Measurements from ENCODE around the gene CDH12.
"Not testable (repeated sequence)": the region's sequence is repeated elsewhere in the genome, so short reads cannot be mapped to it uniquely, and the experiment has no call there.

Gene CDH12

DNA sequence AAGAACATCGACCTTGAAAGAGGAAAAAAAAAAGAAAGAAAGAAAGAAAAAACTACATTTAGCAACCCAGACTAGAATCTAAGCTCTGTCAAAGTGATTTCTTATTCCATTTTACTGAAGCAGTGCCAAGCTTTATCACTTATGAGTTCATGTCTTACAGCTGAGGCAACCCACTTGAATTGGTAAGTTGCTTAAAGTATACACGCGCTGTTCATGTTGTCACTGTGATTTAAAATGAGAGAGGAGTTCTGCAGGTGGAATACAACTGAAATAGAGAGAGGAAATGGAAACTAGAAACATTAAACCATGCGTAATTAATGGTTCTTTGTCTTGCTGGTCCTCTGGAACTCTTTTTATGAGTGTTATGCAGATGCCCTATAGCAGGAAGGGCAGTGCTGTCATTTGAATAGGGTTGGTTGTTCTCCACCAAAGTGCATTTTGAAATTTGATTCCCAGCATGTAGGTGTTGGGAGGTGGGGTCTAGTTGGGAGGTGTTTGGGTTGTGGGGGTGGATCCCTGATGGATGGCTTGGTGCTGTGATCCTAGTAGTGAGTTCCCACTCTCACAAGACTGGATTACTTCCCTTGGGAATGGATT, 665.4 kb downstream of the CDH12 start:
- H3K4me2 ChIP-seq (ENCODE audit: low read depth, low read length, poor library complexity, severe bottlenecking); H3K9ac ChIP-seq (ENCODE audit: low read length); H3F3A ChIP-seq (ENCODE audit: insufficient read depth); H3K9me2 ChIP-seq (replicated peaks; ENCODE audit: insufficient read depth, low read length); H3K79me2 ChIP-seq (ENCODE audit: insufficient read depth, low read length); H3K9me3 ChIP-seq (ENCODE audit: insufficient read depth, low read length); H3K27ac ChIP-seq (ENCODE audit: low read depth, low read length); H2AFZ ChIP-seq (ENCODE audit: low read depth, low read length, severe bottlenecking); H3K4me3 ChIP-seq (ENCODE audit: insufficient read depth, low read length, poor library complexity, severe bottlenecking); H4K20me1 ChIP-seq (ENCODE audit: low read depth, low read length); H3K27me3 ChIP-seq (ENCODE audit: low read length); H3K36me3 ChIP-seq (ENCODE audit: low read length): not testable (repeated sequence)

DNA sequence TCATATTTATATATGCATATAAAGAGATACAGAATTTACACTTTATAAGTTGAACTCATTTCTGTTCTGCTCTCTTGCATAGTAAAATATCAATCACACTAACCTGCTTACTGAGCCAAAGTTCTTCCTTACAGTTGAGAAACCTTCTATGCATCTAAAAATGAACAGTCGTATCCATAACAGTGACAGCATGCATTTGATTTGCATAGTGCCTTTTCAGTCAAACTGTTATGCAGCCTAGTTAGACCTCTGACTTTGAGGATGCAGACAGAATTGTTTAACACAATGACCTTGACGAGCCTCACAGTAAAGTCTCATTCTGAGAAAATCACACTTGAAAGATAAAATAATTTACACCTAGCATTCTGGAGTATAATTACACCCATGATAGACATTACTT, 683.9 kb downstream of the CDH12 start:
- H3K4me3 ChIP-seq (ENCODE audit: insufficient read depth, low read length, poor library complexity, severe bottlenecking); H3F3A ChIP-seq (ENCODE audit: insufficient read depth); H3K27me3 ChIP-seq (ENCODE audit: low read length); H4K20me1 ChIP-seq (ENCODE audit: low read depth, low read length); H3K27ac ChIP-seq (ENCODE audit: low read depth, low read length); H3K9me2 ChIP-seq (replicated peaks; ENCODE audit: insufficient read depth, low read length); H3K36me3 ChIP-seq (ENCODE audit: low read length); H2AFZ ChIP-seq (ENCODE audit: low read depth, low read length, severe bottlenecking); H3K9me3 ChIP-seq (ENCODE audit: insufficient read depth, low read length); H3K4me2 ChIP-seq (ENCODE audit: low read depth, low read length, poor library complexity, severe bottlenecking); H3K79me2 ChIP-seq (ENCODE audit: insufficient read depth, low read length); H3K9ac ChIP-seq (ENCODE audit: low read length): not testable (repeated sequence)

DNA sequence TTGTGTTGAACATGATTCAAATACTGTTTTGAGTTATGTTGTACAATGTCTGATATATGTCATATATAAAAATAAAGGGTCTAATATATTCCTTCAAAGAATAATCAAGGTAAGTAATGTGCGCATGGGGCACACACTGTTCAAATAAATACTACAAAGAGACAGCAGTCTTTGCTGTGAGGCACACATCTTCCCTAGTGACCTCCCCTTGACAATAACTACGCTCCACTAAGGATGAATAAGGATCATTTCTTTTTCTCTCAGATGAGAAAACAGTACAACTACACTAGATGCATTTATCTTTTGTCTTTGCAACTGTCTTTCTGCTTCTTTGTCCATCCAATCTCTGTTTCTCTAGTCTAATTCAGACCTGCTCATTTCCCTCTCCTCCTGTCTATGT, 684.4 kb downstream of the CDH12 start:
- not testable (repeated sequence) for H2AFZ ChIP-seq (ENCODE audit: low read depth, low read length, severe bottlenecking); H3K79me2 ChIP-seq (ENCODE audit: insufficient read depth, low read length); H3K9ac ChIP-seq (ENCODE audit: low read length); H3K27ac ChIP-seq (ENCODE audit: low read depth, low read length); H3K27me3 ChIP-seq (ENCODE audit: low read length); H3K9me3 ChIP-seq (ENCODE audit: insufficient read depth, low read length); H3K9me2 ChIP-seq (replicated peaks; ENCODE audit: insufficient read depth, low read length); H3K4me2 ChIP-seq (ENCODE audit: low read depth, low read length, poor library complexity, severe bottlenecking); H4K20me1 ChIP-seq (ENCODE audit: low read depth, low read length); H3F3A ChIP-seq (ENCODE audit: insufficient read depth); H3K36me3 ChIP-seq (ENCODE audit: low read length); H3K4me3 ChIP-seq (ENCODE audit: insufficient read depth, low read length, poor library complexity, severe bottlenecking)

DNA sequence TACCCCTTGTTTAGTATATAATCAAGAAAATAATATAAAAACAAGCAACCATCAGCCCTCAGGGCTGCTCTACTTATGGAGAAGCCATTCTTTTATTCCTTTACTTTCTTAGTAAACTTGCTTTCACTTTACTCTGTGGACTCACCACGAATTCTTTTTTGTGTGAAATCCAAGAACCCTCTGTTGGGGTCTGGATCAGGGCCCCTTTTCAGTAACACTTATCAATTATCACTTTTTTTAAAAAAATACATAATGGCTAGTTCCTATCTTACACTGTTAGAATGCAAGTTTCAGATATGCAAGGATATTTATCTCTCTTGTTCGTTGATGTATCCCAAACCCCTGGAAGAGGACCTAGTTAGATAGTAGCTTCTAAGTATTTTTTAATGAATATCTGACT, 687.2 kb downstream of the CDH12 start:
- H3K27ac ChIP-seq (ENCODE audit: low read depth, low read length); H3F3A ChIP-seq (ENCODE audit: insufficient read depth); H3K27me3 ChIP-seq (ENCODE audit: low read length); H3K79me2 ChIP-seq (ENCODE audit: insufficient read depth, low read length); H4K20me1 ChIP-seq (ENCODE audit: low read depth, low read length); H3K4me2 ChIP-seq (ENCODE audit: low read depth, low read length, poor library complexity, severe bottlenecking); H3K4me3 ChIP-seq (ENCODE audit: insufficient read depth, low read length, poor library complexity, severe bottlenecking); H3K36me3 ChIP-seq (ENCODE audit: low read length); H2AFZ ChIP-seq (ENCODE audit: low read depth, low read length, severe bottlenecking); H3K9me3 ChIP-seq (ENCODE audit: insufficient read depth, low read length); H3K9me2 ChIP-seq (replicated peaks; ENCODE audit: insufficient read depth, low read length); H3K9ac ChIP-seq (ENCODE audit: low read length): not testable (repeated sequence)

DNA sequence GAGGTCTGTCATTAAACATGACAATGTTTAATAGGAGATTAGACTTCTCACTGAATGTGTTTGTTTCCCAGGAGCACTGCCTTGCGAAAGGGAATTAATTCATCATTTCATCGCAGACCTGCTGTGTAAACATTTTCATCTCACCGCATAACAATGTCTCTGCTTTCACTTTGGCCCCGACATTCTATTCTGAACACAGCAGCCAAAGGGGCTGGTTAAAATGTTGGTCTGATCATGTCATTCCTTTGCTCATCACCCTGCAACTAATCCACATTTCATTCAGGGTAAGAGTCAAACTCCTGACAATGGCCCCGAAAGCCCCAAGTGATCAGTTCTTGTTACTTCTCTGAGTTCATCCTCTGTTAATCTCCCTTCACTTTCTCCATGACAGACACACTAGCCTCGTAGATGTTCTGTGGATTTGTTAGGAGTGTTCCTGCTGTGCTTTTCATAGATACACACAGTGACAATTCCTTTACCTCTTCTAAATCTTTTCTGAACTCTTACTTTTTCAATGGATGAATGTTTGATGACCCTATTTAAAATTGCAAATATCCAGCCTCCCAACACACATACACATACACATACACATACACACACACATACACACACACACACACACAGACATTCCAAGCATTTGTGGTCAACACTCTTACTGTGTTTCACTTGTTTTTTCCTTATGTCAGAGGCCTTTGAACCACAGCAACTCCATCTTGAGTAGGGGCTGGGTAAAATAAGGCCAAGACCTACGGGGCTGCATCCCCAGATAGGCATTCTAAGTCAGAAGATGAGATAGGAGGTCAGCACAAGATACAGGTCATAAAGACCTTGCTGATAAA, 688.0 kb downstream of the CDH12 start:
- not testable (repeated sequence) for H2AFZ ChIP-seq (ENCODE audit: low read depth, low read length, severe bottlenecking); H3K9me2 ChIP-seq (replicated peaks; ENCODE audit: insufficient read depth, low read length); H3K9ac ChIP-seq (ENCODE audit: low read length); H3K79me2 ChIP-seq (ENCODE audit: insufficient read depth, low read length); H4K20me1 ChIP-seq (ENCODE audit: low read depth, low read length); H3K27ac ChIP-seq (ENCODE audit: low read depth, low read length); H3K9me3 ChIP-seq (ENCODE audit: insufficient read depth, low read length); H3K27me3 ChIP-seq (ENCODE audit: low read length); H3F3A ChIP-seq (ENCODE audit: insufficient read depth); H3K4me2 ChIP-seq (ENCODE audit: low read depth, low read length, poor library complexity, severe bottlenecking); H3K4me3 ChIP-seq (ENCODE audit: insufficient read depth, low read length, poor library complexity, severe bottlenecking); H3K36me3 ChIP-seq (ENCODE audit: low read length)

DNA sequence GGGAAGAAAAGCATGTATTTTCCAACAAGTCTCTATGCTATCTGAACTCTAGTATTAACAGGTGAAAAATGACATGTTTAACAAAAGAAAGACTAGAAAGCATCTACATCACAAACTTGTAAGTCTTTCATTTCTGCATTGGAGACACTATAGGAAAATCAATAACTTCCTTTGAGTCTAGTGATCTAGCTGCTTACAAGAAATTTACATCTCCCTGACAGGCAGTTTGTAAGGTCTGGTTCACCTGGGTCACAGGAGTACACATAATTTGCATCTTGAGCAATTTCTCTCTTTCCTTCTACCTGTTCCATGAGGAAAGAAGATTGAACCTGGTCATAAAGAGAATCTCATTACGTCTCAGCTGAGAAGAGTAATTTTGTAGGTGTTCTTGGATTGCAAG, 696.2 kb downstream of the CDH12 start:
- not testable (repeated sequence) for H3K27ac ChIP-seq (ENCODE audit: low read depth, low read length); H3K9me2 ChIP-seq (replicated peaks; ENCODE audit: insufficient read depth, low read length); H3K79me2 ChIP-seq (ENCODE audit: insufficient read depth, low read length); H3K4me2 ChIP-seq (ENCODE audit: low read depth, low read length, poor library complexity, severe bottlenecking); H2AFZ ChIP-seq (ENCODE audit: low read depth, low read length, severe bottlenecking); H4K20me1 ChIP-seq (ENCODE audit: low read depth, low read length); H3K9me3 ChIP-seq (ENCODE audit: insufficient read depth, low read length); H3K27me3 ChIP-seq (ENCODE audit: low read length); H3K4me3 ChIP-seq (ENCODE audit: insufficient read depth, low read length, poor library complexity, severe bottlenecking); H3K9ac ChIP-seq (ENCODE audit: low read length); H3K36me3 ChIP-seq (ENCODE audit: low read length); H3F3A ChIP-seq (ENCODE audit: insufficient read depth)

DNA sequence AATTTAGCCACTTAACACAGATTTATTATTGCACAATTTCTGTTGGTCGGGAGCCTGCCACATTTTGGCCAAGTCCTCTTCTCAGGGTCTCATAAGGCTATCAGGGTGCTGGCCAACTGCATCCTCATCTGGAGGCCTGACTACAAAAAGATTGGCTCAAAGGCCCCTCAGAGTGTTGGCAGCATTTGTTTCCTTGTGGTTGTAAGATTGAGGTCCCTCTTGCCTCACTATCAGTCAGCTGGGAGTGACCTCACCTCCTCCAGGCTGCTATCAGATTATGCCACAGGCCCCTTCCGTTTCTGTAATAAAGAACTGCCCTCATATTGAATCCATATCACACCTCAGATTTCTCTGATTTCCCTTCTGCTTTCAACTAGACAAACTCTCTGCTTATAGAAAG, 698.4 kb downstream of the CDH12 start:
- not testable (repeated sequence) for H3K9me3 ChIP-seq (ENCODE audit: insufficient read depth, low read length); H3K9me2 ChIP-seq (replicated peaks; ENCODE audit: insufficient read depth, low read length); H3K27ac ChIP-seq (ENCODE audit: low read depth, low read length); H3K9ac ChIP-seq (ENCODE audit: low read length); H3K4me3 ChIP-seq (ENCODE audit: insufficient read depth, low read length, poor library complexity, severe bottlenecking); H3K36me3 ChIP-seq (ENCODE audit: low read length); H4K20me1 ChIP-seq (ENCODE audit: low read depth, low read length); H3K4me2 ChIP-seq (ENCODE audit: low read depth, low read length, poor library complexity, severe bottlenecking); H3F3A ChIP-seq (ENCODE audit: insufficient read depth); H2AFZ ChIP-seq (ENCODE audit: low read depth, low read length, severe bottlenecking); H3K79me2 ChIP-seq (ENCODE audit: insufficient read depth, low read length); H3K27me3 ChIP-seq (ENCODE audit: low read length)

DNA sequence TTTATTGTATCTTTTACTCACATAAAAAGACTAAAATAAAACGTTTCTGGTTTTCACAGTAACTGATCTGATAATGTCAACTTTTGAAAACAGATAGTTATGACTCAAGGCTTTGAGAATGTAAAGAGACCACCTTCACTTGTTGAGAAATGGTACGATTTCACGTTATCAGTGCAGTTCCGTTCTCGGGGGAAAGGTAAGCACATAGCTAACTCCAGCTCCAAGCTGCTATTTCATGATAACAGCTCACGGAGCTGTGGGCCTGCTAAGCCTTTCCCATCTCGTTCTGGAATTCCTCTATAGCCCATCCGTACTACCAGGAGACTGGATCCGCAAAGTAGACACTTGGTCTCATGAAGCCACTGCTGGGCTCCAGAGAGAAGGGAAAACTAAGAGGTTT, 701.3 kb downstream of the CDH12 start:
- not testable (repeated sequence) for H3K4me2 ChIP-seq (ENCODE audit: low read depth, low read length, poor library complexity, severe bottlenecking); H2AFZ ChIP-seq (ENCODE audit: low read depth, low read length, severe bottlenecking); H3K9me2 ChIP-seq (replicated peaks; ENCODE audit: insufficient read depth, low read length); H3K9me3 ChIP-seq (ENCODE audit: insufficient read depth, low read length); H3K36me3 ChIP-seq (ENCODE audit: low read length); H4K20me1 ChIP-seq (ENCODE audit: low read depth, low read length); H3K4me3 ChIP-seq (ENCODE audit: insufficient read depth, low read length, poor library complexity, severe bottlenecking); H3K27ac ChIP-seq (ENCODE audit: low read depth, low read length); H3K27me3 ChIP-seq (ENCODE audit: low read length); H3K79me2 ChIP-seq (ENCODE audit: insufficient read depth, low read length); H3F3A ChIP-seq (ENCODE audit: insufficient read depth); H3K9ac ChIP-seq (ENCODE audit: low read length)
